ENCODE results near the gene LRIG1.

LRIG1 gene

DNA sequence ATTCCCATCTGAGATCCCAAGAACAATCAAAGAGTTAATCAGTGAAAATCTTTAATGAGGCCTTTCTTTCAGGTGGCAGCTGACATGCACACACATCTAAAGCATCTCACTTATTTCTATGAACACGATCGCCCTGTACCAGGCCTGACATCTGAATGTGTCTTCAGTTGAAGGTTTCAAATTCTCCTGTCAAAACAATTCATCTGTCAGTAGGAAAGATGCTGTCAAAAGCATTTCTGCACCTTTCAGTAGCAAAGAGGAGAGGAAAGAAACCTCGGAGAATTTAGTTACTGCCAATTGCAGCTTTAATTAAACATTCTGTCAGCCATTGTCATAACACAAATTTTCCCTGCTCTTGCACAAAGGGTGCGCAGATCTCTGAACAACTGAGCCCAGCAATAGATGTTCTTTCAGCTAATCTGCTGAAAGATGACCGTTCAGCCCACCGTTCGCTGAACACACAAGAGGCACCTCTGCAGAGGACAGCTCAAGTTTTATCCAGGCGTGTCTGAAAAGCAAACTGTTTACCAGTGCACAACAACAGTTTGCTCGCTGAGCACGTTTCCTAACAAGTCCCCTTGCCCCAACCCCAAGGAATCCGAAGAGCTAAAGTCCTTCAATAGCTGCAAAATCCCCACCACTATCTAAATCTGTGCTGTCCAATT is 34.1 kb downstream of the LRIG1 start:
- no peak for DNase-seq

DNA sequence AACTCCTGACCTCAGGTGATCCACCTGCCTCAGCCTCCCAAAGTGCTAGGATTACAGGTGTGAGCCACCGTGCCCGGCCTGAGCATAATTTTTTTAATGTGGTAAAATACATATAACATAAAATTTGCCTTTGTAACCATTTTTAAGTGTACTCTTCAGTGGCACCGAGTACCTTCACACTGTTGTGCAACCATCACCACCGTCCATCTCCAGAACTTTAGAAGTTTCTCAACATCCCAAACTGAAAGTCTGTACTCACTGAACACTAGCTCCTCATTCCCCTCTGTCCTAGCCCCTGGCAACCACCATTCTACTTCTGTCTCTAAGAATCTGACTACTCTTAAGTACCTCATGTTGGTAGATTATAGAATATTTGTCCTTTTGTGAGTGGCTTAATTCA is 35.2 kb downstream of the LRIG1 start:
- DNase-seq = no peak

DNA sequence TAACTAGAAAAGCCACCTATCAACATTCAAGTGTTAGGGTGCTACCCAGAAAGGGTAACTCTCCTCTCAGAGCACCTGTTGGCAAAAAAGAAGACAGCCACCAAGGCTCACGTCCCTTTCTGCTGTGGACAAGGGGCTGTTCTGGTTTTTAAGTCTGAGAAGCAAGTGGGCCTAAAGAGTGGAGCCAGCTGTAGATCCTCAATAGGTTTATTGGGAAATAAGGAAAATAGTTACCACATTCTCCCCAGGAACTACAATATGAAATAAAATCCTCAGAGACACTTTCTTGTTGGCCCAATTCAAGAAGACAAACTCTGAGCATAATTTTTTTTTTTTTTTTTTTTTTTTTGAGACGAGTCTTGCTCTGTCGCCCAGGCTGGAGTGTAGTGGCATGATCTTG is 35.8 kb downstream of the LRIG1 start:
- no peak for DNase-seq

DNA sequence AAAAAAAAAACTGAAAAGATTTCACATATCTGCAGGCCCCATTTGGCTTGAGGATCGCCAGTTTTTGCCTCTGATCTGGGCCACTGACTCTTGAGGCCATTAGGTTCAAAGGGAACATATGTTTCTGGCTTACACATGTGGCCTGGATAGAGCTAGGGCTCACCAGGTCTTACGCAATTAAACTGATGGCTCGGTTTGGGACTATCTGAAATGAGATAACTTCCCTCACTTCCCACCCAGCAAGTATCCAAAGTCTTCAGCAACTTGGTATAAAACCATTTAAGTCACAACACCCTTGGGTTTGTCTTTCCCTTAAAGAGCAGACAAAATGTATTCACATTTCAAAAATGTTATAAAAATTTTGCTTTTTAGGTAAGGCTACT is 36.3 kb downstream of the LRIG1 start:
- no peak for DNase-seq

DNA sequence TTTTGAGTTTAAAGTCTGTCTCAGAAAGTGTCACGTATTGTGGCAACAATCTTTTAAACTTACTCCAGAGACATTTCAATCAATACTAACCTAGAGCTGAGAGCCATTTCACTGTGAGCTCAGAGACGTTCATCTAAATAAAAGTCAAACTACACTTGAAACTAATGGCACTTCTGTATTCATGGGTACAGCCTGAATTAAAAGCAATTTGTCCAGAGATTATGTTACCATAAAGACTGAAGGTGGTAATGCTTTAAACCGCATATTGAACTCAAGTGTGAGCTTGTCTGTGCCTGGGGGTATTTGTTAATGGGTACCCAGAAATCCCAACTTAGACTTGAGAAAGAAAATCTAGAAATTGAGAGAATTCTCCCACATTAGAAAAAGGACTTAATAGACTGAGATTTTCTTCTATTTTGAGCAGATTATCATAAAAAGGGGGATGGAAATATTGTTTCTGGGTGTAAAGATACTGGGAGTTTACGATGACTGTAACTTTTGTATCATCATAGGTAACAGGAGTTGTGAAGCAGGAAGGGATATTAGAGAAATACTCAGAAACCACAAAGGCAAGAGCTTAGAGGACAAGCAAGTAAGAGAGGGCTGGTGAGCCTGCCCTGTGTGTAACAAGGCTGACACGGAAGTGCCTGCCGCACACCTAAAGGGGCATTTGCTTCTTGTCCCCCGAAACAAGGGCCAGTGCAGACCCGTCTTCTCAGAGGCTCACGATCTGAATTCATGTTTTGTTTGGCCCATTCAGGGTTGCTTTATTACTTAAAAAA is 36.9 kb downstream of the LRIG1 start:
- no peak for DNase-seq

DNA sequence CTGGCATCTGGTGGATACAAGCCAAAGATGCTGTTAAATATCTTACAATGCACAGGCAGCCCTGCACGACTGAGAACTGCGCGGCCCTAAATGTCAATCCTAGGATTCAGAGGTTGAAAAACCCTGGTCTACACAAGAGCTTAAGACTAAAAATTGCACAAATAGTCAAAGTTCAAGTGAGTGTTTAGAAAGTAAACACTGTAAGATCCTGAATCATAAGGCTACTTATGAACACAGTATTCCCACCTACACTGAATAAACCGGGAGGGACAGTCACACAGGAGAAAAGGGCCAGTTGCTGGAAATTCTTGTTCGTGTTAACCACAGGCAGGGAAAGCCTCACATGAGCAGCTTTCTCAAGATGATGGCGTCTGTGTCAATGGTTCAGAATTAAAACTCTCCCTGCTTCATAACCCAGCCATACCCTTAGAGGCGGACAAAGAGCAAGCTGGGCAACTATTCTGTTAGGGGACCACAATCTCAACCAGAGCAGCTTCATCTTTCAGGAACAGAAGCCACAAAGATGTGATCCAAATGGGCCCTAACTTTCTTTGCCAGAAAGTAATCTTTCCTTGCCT is 37.7 kb downstream of the LRIG1 start:
- DNase-seq = no peak

DNA sequence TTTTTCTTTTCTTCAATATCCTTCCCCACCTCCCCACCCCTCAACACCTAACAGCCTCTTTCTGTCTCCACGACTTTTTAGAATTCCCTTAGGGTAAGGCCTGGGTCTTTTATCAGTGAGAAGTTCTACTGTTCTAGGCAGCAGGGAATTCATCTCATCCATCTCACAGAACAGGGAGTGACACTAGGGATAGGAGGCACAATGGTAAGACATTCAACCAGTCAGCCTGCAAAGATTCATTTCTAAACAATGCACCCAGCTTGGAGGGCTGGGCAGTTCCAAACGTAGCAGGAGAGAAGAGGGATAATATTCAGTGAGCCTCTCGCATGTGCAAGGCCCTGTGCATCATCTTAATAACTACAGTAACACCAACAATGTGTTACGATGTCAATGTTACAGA is 43.6 kb downstream of the LRIG1 start:
- no peak for DNase-seq

DNA sequence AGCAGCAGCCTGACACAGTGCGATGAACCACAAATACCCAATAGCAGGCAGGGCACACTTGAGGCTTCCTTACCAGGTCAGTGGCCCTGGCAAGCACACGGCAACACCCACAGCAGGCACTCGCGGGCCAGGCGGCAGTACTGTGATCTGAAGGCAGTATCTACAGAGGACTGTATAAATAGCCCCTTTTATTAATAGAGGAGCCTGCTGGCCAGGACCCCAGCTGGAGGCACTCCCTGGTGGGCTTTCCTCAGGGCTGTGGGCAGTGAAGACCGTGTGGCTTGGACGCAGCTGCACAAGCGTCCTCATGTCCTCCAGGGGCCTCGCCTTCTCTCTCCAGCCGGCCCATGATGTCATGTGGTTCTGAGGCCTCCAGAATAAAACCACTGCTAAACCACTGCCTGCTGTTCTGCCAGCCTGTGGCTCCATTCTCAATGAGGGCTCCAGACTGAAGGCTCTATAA is 44.1 kb downstream of the LRIG1 start:
- DNase-seq = no peak

DNA sequence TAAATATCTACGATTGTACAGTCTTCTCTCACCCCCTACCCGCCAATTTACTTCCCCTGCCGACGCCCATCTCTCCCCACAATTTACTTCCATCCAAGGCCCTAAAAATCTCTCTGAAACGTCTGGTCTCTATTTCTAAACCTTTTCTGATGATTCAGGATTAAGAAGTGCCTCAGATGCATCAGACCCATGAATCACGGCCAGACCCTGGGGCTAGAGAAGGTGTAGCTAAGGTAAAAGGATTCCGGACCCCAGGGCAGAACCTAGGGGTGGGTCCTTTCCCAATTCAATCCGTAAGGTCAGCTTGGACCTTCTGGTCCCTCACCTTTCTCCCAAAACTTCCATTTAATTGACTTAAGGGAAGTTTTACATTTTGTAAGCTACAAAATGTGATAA is 46.4 kb downstream of the LRIG1 start:
- DNase-seq = no peak

DNA sequence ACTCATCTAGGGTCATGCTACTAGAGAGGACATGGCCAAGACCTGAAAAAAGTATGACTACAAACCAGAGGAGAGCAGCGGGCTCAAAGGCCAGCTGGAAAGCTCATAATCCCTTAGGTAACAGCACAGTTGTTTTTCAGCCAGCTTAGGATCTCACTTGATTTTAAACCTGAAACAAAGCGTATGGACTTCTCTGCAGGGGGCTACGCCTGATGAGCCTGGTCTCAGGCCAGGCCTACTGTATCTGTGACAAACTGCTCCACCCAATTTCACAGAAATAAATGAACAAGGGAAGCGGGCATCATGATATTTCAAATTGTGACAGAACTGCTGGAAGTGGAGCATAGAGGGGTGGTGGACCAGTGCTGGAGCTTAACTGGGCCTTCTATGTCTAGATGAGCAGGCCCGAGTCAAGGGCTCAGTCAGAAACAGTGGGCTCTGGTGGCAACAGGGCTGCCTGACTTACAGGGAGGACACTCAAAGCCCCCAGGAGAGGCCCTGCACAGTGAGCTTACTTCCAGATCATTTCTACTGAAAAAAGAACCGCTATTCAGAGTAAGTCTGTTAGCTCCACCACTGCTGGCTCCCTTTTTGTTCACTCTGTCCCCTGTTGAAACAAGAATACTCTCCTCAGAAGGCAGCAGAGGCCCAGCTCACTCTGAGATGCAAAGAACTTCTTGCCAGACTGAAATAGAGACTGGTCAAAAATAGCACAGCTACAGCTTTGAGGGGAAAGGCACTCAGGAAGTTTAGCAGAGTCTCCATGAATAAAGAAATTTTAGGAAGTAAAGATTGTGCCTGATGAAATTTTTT is 47.0 kb downstream of the LRIG1 start:
- no peak for DNase-seq

DNA sequence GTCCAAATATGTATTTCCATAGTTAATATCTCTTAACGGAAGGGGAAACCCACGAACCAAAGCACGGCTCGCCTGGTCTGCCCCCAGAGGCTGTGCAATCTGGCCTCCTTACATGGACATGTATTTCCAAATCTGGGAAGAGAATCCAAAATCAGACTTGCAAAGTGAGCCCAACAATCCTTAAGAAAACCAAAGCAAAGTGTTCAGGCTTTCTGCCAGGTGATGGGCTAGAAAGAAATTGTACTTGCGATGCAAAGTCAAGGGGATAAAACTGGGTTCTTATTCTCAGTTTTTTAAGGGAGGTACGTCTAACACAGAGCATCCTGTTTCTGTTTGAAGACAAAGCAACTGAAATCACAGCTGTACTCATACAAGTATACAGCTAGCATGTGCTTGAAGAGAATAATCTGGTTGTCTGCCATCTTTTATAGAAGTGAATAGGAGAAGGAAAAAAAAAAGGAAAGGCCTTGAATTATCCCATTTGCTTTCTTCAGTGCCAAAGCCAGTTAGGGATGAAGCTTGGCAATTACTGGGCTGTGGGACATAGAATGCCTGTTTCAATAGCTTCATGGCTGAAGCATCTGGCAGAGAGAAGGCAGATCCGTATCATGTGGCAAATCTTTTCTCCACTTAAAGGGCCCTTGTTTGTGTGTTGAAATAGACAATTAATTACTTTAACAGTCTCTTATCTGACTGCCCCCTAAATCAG is 48.4 kb downstream of the LRIG1 start:
- no peak for DNase-seq

DNA sequence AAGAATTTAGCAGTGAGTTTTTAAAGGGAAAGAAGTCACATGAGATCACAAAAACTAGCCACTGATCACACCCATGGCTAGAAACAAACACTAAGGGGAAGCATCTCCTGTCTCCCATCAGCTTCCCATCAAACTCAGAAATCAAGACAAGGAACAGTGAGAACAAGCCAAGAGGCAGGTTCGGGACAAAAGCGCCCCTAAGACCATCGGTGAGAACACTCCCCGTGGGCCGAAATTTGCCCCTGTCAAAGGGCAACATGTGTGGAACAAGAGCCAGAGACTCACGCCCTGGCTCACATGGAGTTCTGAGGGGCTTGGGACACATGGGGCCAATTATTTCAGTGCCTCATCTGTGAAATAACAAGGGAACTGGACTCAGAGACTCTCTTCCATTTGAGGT is 49.1 kb downstream of the LRIG1 start:
- DNase-seq = no peak

DNA sequence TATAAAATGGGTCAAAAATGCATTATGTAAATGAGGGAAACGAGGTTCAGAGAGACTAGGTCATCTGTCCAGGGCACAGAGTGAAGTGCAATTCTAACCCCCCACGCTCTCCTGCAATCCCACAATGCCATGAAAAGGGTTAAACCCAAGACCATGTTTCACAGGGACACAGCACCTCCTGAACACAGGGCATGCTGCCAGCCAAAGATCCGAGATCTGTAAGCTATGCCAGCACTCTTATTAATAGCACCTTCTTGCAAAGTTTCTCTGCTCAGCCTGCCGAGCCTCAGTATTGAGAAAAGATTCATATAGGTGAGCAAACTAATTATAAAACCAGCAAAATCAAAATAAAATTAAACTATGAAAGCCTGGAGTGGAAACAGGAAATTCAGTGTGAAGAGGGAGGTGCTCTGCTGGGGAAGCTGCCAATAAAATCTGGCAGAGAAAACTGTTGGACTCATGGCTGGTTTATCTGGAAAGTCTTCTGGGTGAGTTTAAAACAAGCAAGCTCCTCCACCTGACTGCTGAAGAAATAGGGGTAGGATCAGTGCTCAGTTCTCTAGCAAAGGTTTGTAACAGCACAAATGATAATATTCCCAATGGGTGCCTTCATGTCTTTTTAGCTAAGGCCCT is 50.3 kb downstream of the LRIG1 start:
- no peak for DNase-seq

DNA sequence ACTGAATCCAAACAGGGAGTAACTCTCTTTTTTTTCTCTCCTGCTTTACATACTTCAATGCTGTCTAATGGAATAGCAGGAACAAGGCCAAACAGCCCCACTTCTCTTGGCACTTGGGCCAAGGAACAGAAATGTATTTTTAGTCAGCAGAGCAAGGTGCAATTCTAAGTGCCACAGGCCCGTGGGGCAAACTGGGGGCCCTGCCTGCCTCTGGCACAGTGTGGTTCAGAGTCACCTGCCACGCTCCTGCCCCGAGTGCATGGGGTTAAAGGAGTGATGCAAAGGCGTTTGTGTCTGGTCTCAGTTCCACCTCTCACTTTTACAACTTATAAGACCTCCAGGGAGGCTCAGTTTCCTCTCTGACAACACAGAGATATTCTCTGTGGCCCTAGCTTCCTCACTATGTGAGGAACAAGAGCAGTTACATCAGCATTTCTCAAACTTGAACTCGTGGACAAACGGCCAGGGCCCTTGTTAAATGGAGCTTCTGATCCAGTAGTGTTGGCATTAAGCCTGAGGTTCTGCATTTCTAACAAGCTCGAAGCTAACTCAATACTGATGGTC is 51.3 kb downstream of the LRIG1 start:
- no peak for DNase-seq

DNA sequence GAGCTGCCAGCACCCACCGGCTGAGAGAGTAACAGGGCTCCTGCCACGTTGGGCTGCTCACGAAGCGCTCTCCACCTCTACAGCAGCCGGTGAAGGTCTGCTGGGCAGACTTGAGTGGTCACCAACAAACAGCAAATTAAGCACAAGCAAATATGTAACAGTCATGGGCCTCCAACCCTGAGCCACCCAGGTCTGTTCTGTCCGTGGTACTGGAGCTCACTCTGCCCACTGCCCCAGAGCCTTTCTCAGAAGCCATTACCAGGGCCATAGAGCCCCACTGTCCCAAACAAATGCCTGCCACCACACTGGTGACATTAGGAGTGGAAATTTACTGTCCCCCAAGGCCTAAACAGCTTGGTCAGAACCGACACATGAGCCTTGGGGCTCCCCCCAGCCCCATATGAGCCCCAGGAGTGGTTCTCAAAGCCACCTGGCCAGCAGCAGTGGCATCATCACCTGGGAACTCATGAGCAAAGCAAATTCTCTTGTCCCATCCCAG is 56.6 kb downstream of the LRIG1 start:
- DNase-seq = no peak

DNA sequence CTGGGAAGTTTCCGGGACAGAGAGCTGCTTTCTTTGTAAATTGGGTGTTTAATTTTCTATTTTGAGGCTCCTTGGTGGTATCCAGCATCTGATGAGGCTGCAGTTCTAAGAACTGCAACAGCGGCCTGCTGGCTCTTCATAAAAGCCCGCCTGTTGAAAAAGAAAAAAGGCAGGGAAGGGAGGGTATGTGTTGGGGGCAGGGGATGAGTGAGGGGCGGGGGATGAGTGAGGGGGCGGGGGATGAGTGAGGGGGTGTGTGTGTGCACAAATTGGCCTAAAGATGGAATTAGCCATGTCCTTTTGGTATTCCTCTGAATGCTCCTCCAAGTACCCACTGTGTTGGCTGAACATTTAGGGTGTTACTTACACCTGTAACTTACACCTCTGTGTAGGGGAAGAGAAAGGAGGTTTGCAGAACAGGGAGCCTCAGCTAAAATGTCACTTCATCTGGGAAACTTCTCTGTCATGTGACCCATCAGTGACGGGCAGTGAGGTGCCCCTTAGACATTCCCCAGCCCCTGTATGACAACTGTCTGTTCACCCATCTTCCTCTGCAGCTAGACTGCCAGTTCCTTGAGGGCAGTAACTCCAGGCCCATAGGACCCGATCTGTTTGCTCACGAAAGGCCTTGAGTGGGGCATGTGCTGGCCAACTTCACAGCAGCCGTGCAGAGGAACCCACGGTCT is 57.6 kb downstream of the LRIG1 start:
- no peak for DNase-seq

DNA sequence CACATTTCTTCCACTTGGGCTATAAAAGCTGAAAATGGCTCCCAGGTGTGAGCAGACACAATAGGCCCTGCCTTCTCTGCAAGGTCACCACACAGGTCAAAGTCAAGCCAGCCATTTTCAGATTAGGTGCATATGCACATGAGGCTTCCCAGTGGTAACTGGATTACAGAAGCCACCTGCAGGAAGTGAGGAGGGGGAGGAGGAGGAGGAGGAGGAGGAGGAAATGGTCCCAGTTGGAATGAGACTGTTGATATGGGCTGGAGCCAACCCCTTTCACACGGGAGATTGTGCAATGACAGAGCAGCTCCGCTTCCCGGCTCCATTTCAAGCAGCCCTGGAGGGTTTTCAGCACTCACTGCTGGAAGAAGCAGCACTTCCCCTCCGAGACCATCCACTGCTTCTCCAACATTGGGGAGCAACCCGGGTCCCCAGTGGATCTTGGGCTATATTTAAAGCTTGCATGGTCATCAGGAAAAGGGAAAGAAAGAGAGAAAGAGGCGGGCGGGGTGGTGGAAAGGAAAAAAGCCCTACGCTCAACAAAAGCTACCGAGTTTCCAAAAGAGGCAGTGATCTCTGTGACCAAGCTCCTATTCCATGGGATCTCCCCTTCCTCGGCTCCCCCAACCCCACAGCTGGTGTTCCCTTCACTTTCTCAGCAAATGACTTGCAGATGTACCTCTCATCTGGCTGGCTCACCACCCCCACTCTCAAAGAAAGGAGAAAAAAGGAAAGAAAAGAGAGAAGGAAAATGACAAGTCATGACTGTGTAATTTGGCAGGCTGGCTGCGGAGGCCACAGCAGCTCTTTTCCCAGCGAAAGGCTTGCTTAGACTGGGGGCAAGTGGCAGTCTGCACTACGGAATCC is 58.3 kb downstream of the LRIG1 start:
- no peak for DNase-seq

DNA sequence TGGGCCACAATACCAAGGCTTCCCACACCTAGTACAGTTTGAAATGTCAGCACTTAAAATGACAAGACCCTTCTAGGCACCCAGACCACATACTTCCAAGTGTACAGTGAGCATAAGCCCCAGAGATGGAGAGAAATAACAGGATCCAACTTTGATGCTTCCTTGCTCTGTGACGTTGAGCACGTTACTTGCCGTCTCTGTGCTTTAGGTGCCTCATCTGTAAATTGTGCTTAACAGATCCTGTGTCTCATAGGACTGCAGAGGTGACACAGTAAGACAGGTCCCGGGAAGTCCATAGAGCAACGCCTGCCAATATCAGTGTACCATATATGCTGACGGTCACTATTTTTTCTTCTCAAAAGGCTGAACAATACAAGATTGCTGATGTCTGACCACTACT is 59.1 kb downstream of the LRIG1 start:
- no peak for DNase-seq

DNA sequence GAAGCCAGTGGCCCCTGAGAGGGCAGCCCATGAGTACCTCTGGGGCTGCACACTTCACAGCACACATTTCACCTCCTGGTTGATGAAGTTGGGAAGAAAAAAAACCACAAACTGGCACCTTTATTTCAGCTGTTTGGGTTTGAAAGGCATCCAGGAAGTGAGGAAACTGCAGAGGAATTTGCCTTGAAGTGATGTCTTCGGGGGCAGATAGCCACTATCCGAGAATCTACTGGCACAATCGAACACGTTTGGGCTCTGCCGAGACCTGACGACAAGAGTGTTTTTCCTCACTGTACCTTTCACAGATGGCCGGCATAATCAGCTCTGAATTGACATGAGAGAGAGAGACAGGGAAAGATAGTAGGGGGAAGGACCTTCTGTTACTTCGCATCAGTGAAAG is 59.7 kb downstream of the LRIG1 start:
- no peak for DNase-seq

Measured in CD4-positive, alpha-beta T cell treated with Interleukin-17A for 4 hours (primary cell).